ENCODE measurements around the gene SYT9. TPM values are rescaled to one million over a fixed set of nuclear protein-coding genes. Genes with fewer than 3 reads are reported as not detected.

SYT9 gene
- polyA plus RNA-seq, 2 of the 4 experiments (the other 2 are of a cell fraction): 0.10 TPM; not detected in 1

DNA sequence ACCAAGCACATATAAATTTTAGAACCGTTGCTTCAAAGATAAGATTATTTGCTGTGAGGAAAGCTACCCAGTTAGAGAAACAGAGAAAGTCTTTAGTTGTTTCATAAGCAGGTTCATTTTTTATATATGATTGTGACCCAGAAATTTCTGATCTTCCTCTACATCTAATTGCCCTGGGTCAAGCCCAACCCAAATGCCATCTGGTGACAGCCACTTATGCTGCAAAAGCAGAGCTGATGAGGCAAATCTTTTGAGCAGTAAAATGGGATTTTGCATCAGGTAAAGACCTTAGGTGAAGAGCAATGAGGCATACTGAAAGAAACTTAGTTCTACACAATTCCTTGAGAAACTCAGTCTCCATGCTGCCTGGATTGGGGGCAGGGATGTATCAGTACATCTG lies 28.0 kb downstream of the SYT9 start:
- Histone ChIP-seq H3K4me2 (no peak overlapping the region), H3K9me3 (no peaks in the 10 kb centered on the region), H3K4me1 (no peaks in the 10 kb centered on the region), H3K4me3 (no peak overlapping the region), H3K27ac (no peak overlapping the region)
- POLR2A ChIA-PET: no interaction called here
- 4% methylated on average over 1 of the region's 1 CpG for WGBS (ENCODE audit: missing lambda C conversion rate)
- TF ChIP-seq, protein P1, sequence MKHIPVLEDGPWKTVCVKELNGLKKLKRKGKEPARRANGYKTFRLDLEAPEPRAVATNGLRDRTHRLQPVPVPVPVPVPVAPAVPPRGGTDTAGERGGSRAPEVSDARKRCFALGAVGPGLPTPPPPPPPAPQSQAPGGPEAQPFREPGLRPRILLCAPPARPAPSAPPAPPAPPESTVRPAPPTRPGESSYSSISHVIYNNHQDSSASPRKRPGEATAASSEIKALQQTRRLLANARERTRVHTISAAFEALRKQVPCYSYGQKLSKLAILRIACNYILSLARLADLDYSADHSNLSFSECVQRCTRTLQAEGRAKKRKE (CRISPR knock-in tag; IDR thresholded peaks at IDR 0.05; ENCODE audit: low read depth): no peak
- no peak for TF ChIP-seq BHLHE40 (IDR thresholded peaks at IDR 0.05; ENCODE audit: low read depth, low read length)
- no peak for TF ChIP-seq SREBF2 (IDR thresholded peaks at IDR 0.05)
- no peak for TF ChIP-seq GATA3 (IDR thresholded peaks at IDR 0.05; ENCODE audit: borderline replicate concordance)
- no peak for TF ChIP-seq RNF2 (IDR thresholded peaks at IDR 0.05; ENCODE audit: borderline replicate concordance, low read depth)
- TF ChIP-seq, protein P2, sequence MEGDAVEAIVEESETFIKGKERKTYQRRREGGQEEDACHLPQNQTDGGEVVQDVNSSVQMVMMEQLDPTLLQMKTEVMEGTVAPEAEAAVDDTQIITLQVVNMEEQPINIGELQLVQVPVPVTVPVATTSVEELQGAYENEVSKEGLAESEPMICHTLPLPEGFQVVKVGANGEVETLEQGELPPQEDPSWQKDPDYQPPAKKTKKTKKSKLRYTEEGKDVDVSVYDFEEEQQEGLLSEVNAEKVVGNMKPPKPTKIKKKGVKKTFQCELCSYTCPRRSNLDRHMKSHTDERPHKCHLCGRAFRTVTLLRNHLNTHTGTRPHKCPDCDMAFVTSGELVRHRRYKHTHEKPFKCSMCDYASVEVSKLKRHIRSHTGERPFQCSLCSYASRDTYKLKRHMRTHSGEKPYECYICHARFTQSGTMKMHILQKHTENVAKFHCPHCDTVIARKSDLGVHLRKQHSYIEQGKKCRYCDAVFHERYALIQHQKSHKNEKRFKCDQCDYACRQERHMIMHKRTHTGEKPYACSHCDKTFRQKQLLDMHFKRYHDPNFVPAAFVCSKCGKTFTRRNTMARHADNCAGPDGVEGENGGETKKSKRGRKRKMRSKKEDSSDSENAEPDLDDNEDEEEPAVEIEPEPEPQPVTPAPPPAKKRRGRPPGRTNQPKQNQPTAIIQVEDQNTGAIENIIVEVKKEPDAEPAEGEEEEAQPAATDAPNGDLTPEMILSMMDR (IDR thresholded peaks at IDR 0.05): no peak
- no peak for TF ChIP-seq MYC (IDR thresholded peaks at IDR 0.05; ENCODE audit: borderline replicate concordance, low read length)
- no peak for TF ChIP-seq NPAS2 (CRISPR knock-in tag; IDR thresholded peaks at IDR 0.05; ENCODE audit: borderline replicate concordance)
- no peak for TF ChIP-seq HEYL (CRISPR knock-in tag; IDR thresholded peaks at IDR 0.05)
- TF ChIP-seq JUNB (IDR thresholded peaks at IDR 0.05): no peak
- TF ChIP-seq FOSL2 (IDR thresholded peaks at IDR 0.05): no peak
- no peak for TF ChIP-seq FOSL2 (CRISPR knock-in tag; IDR thresholded peaks at IDR 0.05)
- TF ChIP-seq CHD2 (IDR thresholded peaks at IDR 0.05; ENCODE audit: low read length, partially characterized antibody): no peak
- TF ChIP-seq ZSCAN20 (CRISPR knock-in tag; IDR thresholded peaks at IDR 0.05): no peak
- TF ChIP-seq CHD4 (IDR thresholded peaks at IDR 0.05; ENCODE audit: borderline replicate concordance): no peak
- TF ChIP-seq, protein P3, sequence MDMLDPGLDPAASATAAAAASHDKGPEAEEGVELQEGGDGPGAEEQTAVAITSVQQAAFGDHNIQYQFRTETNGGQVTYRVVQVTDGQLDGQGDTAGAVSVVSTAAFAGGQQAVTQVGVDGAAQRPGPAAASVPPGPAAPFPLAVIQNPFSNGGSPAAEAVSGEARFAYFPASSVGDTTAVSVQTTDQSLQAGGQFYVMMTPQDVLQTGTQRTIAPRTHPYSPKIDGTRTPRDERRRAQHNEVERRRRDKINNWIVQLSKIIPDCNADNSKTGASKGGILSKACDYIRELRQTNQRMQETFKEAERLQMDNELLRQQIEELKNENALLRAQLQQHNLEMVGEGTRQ (IDR thresholded peaks at IDR 0.05): no peak
- TF ChIP-seq EHF (CRISPR knock-in tag; IDR thresholded peaks at IDR 0.05): no peak
- TF ChIP-seq, protein P4, sequence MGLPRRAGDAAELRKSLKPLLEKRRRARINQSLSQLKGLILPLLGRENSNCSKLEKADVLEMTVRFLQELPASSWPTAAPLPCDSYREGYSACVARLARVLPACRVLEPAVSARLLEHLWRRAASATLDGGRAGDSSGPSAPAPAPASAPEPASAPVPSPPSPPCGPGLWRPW (IDR thresholded peaks at IDR 0.05): no peak
- DNase-seq (ENCODE audit: low read depth in 1 of 2, low spot score in 1 of 2) (no peak), FAIRE-seq (no peak), ATAC-seq (no peak)
- CTCF ChIA-PET: interaction anchor here (1.0 to 3.3 kb wide), 6 partner anchors 8 to 408 kb away, joined by 3 to 21 read pairs (median 6); no protein-coding TSS in a partner anchor

DNA sequence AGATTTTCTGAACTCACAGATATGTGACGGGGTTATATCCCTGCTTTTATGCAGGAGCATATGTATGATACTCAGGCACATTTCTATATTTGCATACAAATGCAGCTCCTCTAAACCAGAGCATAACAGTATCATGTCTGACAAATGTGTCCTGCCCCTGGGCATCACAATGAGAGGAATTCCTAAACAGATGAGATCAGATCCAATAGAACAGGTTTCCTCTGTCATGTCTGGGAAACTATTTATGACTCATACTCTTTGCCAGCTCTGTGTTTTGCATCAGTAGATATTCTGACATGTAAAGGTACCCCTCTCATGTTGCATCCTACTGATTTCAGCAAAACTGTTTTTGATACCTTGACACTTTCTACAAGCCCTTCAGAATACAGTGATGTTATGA lies 29.4 kb downstream of the SYT9 start:
- ATAC-seq: peak in 1 of 2 experiments; percentile 58; a peak in 2 of 6 replicates
- POLR2A ChIA-PET: no interaction called here
- WGBS (ENCODE audit: missing lambda C conversion rate): 6% methylated on average over 1 of the region's 1 CpG
- CTCF ChIA-PET: interaction anchor here (1.2 to 3.3 kb wide), 3 partner anchors 137 to 183 kb away, joined by 4 to 21 read pairs (median 9); no protein-coding TSS in a partner anchor
- H3K4me2 ChIP-seq: no peak overlapping the region
- no peak overlapping the region for H3K4me3 ChIP-seq
- DNase-seq (ENCODE audit: low read depth in 1 of 2, low spot score in 1 of 2): no peak
- FAIRE-seq: no peak
- TF ChIP-seq POLR2A (IDR thresholded peaks at IDR 0.05; ENCODE audit: low read length): no peak
- TF ChIP-seq ZNF302 (CRISPR knock-in tag; IDR thresholded peaks at IDR 0.05): no peak
- TF ChIP-seq MAFK (IDR thresholded peaks at IDR 0.05; ENCODE audit: partially characterized antibody): no peak
- TF ChIP-seq, protein P5, sequence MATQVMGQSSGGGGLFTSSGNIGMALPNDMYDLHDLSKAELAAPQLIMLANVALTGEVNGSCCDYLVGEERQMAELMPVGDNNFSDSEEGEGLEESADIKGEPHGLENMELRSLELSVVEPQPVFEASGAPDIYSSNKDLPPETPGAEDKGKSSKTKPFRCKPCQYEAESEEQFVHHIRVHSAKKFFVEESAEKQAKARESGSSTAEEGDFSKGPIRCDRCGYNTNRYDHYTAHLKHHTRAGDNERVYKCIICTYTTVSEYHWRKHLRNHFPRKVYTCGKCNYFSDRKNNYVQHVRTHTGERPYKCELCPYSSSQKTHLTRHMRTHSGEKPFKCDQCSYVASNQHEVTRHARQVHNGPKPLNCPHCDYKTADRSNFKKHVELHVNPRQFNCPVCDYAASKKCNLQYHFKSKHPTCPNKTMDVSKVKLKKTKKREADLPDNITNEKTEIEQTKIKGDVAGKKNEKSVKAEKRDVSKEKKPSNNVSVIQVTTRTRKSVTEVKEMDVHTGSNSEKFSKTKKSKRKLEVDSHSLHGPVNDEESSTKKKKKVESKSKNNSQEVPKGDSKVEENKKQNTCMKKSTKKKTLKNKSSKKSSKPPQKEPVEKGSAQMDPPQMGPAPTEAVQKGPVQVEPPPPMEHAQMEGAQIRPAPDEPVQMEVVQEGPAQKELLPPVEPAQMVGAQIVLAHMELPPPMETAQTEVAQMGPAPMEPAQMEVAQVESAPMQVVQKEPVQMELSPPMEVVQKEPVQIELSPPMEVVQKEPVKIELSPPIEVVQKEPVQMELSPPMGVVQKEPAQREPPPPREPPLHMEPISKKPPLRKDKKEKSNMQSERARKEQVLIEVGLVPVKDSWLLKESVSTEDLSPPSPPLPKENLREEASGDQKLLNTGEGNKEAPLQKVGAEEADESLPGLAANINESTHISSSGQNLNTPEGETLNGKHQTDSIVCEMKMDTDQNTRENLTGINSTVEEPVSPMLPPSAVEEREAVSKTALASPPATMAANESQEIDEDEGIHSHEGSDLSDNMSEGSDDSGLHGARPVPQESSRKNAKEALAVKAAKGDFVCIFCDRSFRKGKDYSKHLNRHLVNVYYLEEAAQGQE (IDR thresholded peaks at IDR 0.05): no peak
- TF ChIP-seq EHMT2 (IDR thresholded peaks at IDR 0.05; ENCODE audit: low read depth): no peak
- TF ChIP-seq HOXB5 (CRISPR knock-in tag; IDR thresholded peaks at IDR 0.05): no peak
- TF ChIP-seq RCOR1 (IDR thresholded peaks at IDR 0.05; ENCODE audit: low read depth, low read length): no peak
- TF ChIP-seq, protein P4 (IDR thresholded peaks at IDR 0.05): no peak
- no peak for TF ChIP-seq NR3C1 (IDR thresholded peaks at IDR 0.05)
- H3K4me1 ChIP-seq: no peaks in the 10 kb centered on the region
- H3K27ac ChIP-seq: no peak overlapping the region
- H3K9me3 ChIP-seq: no peaks in the 10 kb centered on the region

Data from A549 (cell line).